ENCODE measurements around the gene CNTROB. TPM values are rescaled to one million over a fixed set of nuclear protein-coding genes. Genes with fewer than 3 reads are reported as not detected.
"Not testable (repeated sequence)": the region's sequence is repeated elsewhere in the genome, so short reads cannot be mapped to it uniquely, and the experiment has no call there.

The CNTROB gene
- total and polyA plus RNA-seq, 9 donors = 15.0 to 27.3 (median 25.3) TPM

GRCh38 chr17:7950578-7950977 lies 18.6 kb downstream of the CNTROB start:
- Histone ChIP-seq H3K27ac (no peak overlapping the region), H3K4me1 (ENCODE audit: insufficient read depth) (no peaks in the 10 kb centered on the region), H3K27me3 (no peaks in the 10 kb centered on the region), H3K36me3 (no peaks in the 10 kb centered on the region), H3K4me3 (no peak overlapping the region), H3K9me3 (no peaks in the 10 kb centered on the region)
- TF ChIP-seq, protein P1, sequence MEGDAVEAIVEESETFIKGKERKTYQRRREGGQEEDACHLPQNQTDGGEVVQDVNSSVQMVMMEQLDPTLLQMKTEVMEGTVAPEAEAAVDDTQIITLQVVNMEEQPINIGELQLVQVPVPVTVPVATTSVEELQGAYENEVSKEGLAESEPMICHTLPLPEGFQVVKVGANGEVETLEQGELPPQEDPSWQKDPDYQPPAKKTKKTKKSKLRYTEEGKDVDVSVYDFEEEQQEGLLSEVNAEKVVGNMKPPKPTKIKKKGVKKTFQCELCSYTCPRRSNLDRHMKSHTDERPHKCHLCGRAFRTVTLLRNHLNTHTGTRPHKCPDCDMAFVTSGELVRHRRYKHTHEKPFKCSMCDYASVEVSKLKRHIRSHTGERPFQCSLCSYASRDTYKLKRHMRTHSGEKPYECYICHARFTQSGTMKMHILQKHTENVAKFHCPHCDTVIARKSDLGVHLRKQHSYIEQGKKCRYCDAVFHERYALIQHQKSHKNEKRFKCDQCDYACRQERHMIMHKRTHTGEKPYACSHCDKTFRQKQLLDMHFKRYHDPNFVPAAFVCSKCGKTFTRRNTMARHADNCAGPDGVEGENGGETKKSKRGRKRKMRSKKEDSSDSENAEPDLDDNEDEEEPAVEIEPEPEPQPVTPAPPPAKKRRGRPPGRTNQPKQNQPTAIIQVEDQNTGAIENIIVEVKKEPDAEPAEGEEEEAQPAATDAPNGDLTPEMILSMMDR (IDR thresholded peaks at IDR 0.05) = no peak
- no peak for TF ChIP-seq POLR2A (IDR thresholded peaks at IDR 0.05)
- TF ChIP-seq EP300 (IDR thresholded peaks at IDR 0.05) = no peak
- intact Hi-C loops (cut with DNase I) = no loop called here
- no peak for DNase-seq
- 46 to 95% (median 67%) methylated on average over 3 of the region's 3 CpGs for WGBS, 3 donors

DNA sequence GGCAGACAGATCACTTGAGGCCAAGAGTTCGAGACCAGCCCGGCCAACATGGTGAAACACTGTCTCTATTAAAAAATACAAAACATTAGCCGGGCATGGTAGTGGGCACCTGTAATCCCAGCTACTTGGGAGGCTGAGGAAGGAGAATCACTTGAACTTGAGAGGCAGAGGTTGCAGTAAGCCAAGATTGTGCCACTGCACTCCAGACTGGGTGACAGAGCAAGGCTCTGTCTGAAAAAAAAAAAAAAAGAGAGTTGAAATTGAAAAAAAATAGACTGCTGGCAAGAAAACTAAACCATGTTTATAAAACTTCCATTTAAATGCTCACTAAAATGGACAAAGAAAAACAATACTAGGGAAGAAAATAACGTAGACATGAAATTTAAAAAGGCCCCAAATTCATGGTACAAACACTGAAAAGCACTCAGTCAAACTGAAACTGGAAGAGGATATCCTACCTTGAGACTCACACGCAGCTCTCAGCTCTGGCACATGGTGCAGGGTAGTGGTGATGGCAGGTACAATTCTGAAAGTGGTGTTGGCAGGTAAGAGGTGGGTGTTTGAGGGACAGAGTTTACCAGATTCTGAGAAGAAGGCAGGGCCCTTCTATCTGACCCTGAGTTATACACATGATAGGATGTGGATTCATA lies 19.3 kb downstream of the CNTROB start:
- intact Hi-C loops (cut with DNase I) = no loop called here
- Histone ChIP-seq H3K4me1 (ENCODE audit: insufficient read depth) (no peaks in the 10 kb centered on the region), H3K4me3 (no peak overlapping the region), H3K27me3 (no peaks in the 10 kb centered on the region), H3K9me3 (no peaks in the 10 kb centered on the region), H3K27ac (no peak overlapping the region), H3K36me3 (no peaks in the 10 kb centered on the region)
- WGBS, 3 donors = 65 to 70% (median 68%) methylated on average over 5 of the region's 5 CpGs
- no peak for DNase-seq
- TF ChIP-seq EP300 (IDR thresholded peaks at IDR 0.05) (no peak), POLR2A (IDR thresholded peaks at IDR 0.05) (no peak)
- TF ChIP-seq, protein P1 (IDR thresholded peaks at IDR 0.05) = no peak

DNA sequence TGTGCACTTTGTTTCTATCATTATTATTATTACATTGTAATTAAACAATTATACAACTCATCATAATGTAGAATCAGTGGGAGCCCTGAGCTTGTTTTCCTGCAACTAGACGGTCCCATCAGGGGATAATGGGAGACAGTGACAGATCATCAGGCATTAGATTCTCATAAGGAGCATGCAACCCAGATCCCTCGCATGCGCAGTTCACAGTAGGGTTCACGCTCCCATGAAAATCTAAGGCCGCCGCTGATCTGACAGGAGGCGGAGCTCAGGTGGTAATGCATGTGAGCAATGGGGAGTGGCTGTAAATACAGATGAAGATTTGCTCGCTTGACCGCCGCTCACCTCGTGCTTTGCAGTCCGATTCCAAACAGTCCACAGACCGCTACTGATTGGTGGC lies 21.3 kb downstream of the CNTROB start:
- H3K36me3 ChIP-seq; H3K27me3 ChIP-seq; H3K27ac ChIP-seq; H3K9me3 ChIP-seq; intact Hi-C loops (cut with DNase I); DNase-seq; H3K4me1 ChIP-seq (ENCODE audit: insufficient read depth); H3K4me3 ChIP-seq: not testable (repeated sequence)
- 92 to 94% (median 92%) methylated on average over 13 of the region's 13 CpGs for WGBS, 3 donors

- no peak for DNase-seq
- Histone ChIP-seq H3K4me3 (no peak overlapping the region), H3K27me3 (no peaks in the 10 kb centered on the region), H3K4me1 (ENCODE audit: insufficient read depth) (no peaks in the 10 kb centered on the region), H3K9me3 (no peaks in the 10 kb centered on the region), H3K36me3 (no peaks in the 10 kb centered on the region), H3K27ac (no peak overlapping the region)
- intact Hi-C loops (cut with DNase I) = no loop called here
- WGBS, 3 donors = 73 to 85% (median 82%) methylated on average over 13 of the region's 13 CpGs
- TF ChIP-seq POLR2A (IDR thresholded peaks at IDR 0.05) = no peak
- TF ChIP-seq, protein P1 (IDR thresholded peaks at IDR 0.05) = no peak
- no peak for TF ChIP-seq EP300 (IDR thresholded peaks at IDR 0.05)
These were observed 23.6 kb downstream of the CNTROB start for GRCh38 chr17:7955414-7956227.
